Coronary artery (tissue), 2 donors: ENCODE results near the gene C2orf49.

ENCODE experiments used
- DNase-seq: peaks from one replicate; pipeline ENCODE4 v3.0.0-alpha.2; 2017; ENCODE audit warnings: low spot score
- H3K27ac ChIP-seq, 2 donors: fragments of 200-600 bp; sonication (generic); one replicate each; pipeline ENCODE4 v1.5.1; 2016 to 2019
- H3K4me3 ChIP-seq: fragments of 200-600 bp; sonication (generic); 2 replicates; pipeline ENCODE4 v1.5.1; 2016; ENCODE audit warnings: mild to moderate bottlenecking, moderate library complexity
- CTCF ChIP-seq: fragments of 200-600 bp; sonication (generic); IDR thresholded peaks from one replicate; pipeline ENCODE4 v1.5.1; 2019; ENCODE audit warnings: antibody characterized with exemption

Gene C2orf49

GRCh38 chr2:105307550-105307949 is 29.8 kb upstream of the C2orf49 start:
- H3K27ac ChIP-seq: no peak overlapping the region

DNA sequence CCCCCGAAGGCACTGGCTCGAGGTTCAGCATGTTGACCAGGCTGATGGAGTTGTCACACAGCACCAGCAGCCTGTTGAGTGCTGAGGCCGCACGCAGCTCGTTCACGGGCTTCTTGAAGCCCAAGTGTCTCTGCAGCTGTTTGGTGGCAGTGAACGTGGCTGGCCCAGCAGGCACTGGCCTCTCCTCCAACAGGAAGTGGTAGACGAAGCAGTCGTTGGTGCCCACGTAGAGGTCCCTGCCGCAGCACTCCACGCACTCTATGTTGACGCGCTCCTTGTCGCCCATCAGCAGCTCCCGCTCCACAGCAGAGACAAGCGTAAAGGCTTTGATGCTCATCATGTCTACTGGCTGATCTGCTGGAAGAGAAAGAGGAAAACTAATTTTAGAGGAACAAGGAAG is 29.4 kb upstream of the C2orf49 start:
- Histone ChIP-seq H3K27ac (no peak overlapping the region), H3K4me3 (no peak overlapping the region)
- DNase-seq: no peak
- TF ChIP-seq CTCF: no peak

More at GRCh38 chr2:105307550-105307949, 29.8 kb upstream of the C2orf49 start:
- no peak for DNase-seq
- TF ChIP-seq CTCF: no peak
- no peak overlapping the region for H3K4me3 ChIP-seq

- no peak for TF ChIP-seq CTCF
- no peak overlapping the region for H3K4me3 ChIP-seq
- H3K27ac ChIP-seq: no peak overlapping the region
- DNase-seq: no peak
Measured at GRCh38 chr2:105308382-105309146, 28.8 kb upstream of the C2orf49 start.

DNA sequence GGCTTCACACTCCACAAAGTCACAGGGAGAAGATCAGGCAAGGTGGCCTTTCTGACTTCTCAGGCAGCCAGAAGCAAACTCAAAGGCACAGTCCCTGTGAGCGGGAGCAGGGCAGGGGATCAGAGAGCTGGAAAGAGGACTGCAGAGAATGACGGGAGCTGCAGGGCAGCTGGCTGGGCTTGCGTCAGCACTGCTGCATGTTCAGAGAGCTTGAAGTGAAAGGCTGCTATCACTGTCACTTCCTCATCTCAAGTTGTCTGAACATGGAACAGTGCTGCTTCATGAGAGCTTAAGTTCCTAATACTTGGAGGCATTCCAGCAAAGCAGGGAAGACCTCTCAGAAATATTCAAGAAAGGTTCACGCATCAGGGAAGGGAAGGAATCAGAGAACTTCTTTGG is 28.2 kb upstream of the C2orf49 start:
- H3K27ac ChIP-seq: no peak overlapping the region
- no peak overlapping the region for H3K4me3 ChIP-seq
- DNase-seq: no peak
- no peak for TF ChIP-seq CTCF

DNA sequence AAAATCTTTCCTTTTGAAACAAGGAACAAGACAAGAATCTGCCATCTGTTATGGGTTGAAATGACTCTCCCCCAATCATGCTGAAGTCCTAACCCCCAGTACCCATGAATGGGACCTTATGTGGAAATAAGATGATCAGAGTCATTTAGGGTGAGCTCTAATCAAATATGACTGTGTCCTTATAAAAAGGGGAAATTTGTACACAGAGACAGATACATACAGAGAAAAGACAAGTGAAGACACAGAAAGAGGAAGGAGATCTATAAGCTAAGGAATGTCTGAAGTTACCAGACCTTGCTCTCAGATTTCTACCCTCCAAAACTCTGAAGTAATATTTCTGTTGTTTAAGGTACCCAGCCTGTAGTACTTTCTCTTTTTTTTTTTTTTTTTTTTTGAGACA is 23.5 kb upstream of the C2orf49 start:
- Histone ChIP-seq H3K27ac (no peak overlapping the region), H3K4me3 (no peak overlapping the region)
- DNase-seq: no peak
- TF ChIP-seq CTCF: no peak

DNA sequence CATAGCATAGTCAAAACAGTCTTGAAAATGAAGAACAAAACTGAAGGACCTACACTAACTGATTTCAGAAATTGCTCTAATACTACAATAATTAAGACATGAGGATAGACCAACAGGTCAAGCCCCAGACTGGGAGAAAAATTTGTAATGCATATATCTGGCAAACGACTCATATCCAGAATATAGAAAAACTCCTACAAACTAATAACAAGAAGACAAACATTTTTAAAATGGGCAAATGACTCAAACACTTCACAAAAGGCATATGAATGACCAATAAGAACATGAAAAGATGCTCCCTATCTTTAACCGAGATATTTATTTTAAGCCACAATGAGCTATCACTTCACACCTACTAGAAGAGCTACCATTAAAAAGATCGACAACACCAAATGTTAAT is 22.0 kb upstream of the C2orf49 start:
- TF ChIP-seq CTCF: no peak
- Histone ChIP-seq H3K27ac (no peak overlapping the region), H3K4me3 (no peak overlapping the region)
- no peak for DNase-seq

DNA sequence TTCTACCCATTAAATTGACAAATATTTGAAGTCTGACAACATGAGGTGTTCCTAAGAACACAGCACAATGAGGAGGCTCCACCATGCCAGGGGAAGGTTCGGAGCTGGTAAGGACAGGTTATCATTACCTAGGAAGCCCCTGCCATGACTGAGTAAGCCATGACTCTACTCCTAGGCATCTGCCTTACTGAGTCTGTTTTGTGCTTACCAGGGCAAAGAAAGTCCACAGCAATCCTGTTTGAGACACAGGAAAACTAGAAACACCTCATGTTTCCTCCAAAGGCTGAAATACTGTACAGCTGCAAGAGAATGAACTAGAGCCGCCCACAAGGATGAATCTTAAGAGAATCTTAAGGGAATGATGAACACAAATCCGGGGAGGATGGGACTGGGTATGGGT is 19.4 kb upstream of the C2orf49 start:
- no peak for DNase-seq
- no peak for TF ChIP-seq CTCF

More for the DNA sequence above, 19.4 kb upstream of the C2orf49 start:
- Histone ChIP-seq H3K27ac (no peak overlapping the region), H3K4me3 (no peak overlapping the region)
